Heart right ventricle (tissue), 16 donors: ENCODE results near the gene TGM5. TPM values are rescaled to one million over a fixed set of nuclear protein-coding genes. Genes with fewer than 3 reads are reported as not detected.

Experiments
- ATAC-seq, 8 donors: fragments of 200-7000 bp; cut with Tn5 transposase; one replicate each; pipeline ENCODE4 v1.9.1; 2020; ENCODE audit warnings: mild to moderate bottlenecking in 8 of 8, moderate library complexity in 8 of 8, moderate number of reproducible peaks in 1 of 8
- DNase-seq, 2 donors: peaks; one replicate each; pipeline ENCODE4 v3.0.0-alpha.2; 2020
- H3K27ac ChIP-seq, 10 donors: fragments of 200-600 bp; sonication (generic) in 2 of 10; one replicate each; pipeline versions ENCODE4 v1.5.0 to v1.8.0; 2020 to 2022; ENCODE audit warnings: mild to moderate bottlenecking in 3 of 10
- H3K27me3 ChIP-seq, 7 donors: fragments of 200-600 bp; one replicate each; pipeline ENCODE4 v1.8.0; 2021 to 2022; ENCODE audit warnings: mild to moderate bottlenecking in 2 of 7
- H3K36me3 ChIP-seq, 9 donors: fragments of 200-600 bp; sonication (generic) in 1 of 9; one replicate each; pipeline versions ENCODE4 v1.5.0 to v1.8.0; 2020 to 2022; ENCODE audit warnings: mild to moderate bottlenecking in 2 of 9
- H3K4me1 ChIP-seq, 9 donors: fragments of 200-600 bp; sonication (generic) in 1 of 9; one replicate each; pipeline versions ENCODE4 v1.5.0 to v1.8.0; 2020 to 2022; ENCODE audit warnings: mild to moderate bottlenecking in 4 of 9
- H3K4me3 ChIP-seq, 10 donors: fragments of 200-600 bp; sonication (generic) in 2 of 10; one replicate each; pipeline versions ENCODE4 v1.5.0 to v1.8.0; 2020 to 2022; ENCODE audit warnings: mild to moderate bottlenecking in 7 of 10, moderate library complexity in 2 of 10
- H3K9me3 ChIP-seq, 11 donors: fragments of 200-600 bp in 10 of 11; sonication (generic) in 2 of 11; one replicate each; pipeline versions ENCODE4 v1.5.0 to v1.8.0; 2013 to 2022; ENCODE audit warnings: mild to moderate bottlenecking in 2 of 11, control low read depth in 1 of 11, moderate library complexity in 1 of 11
- WGBS, 2 donors: extraction: QIAGEN DNeasy Blood & Tissue Kit; methylation state at CpG; one replicate each; pipeline ENCODE4 v1.1.7; 2013; ENCODE audit warnings: inconsistent platforms in 1 of 2; 5-methylcytosine and 5-hydroxymethylcytosine counted together
- intact Hi-C, 10 donors: fragments of 100-400 bp; cut with DNase I; formaldehyde crosslinking; loops; one replicate each; pipeline versions ENCODE4 v1.11.1 to v1.14.2; 2022
- polyA plus RNA-seq, 2 donors: library from polyadenylated mRNA; stranded (reverse); fragments of 200-250 nt; gene quantifications; one replicate each; pipeline ENCODE4 v1.2.3, GENCODE V29; 2013
- total RNA-seq, 10 donors: library from RNA; stranded (reverse); fragmentation: NEBNext Ultra II Directional in 3 of 10; extraction: Animal tissue kit (Norgen Biotek cat#: 25700) in 3 of 10; gene quantifications; one replicate each; pipeline versions ENCODE4 v1.2.1 to v1.2.4, GENCODE V29; 2021 to 2023
- TF ChIP-seq, protein P1 (sequence below), 9 donors: fragments of 200-600 bp; sonication (generic) in 2 of 9; IDR thresholded peaks; one replicate each; pipeline versions ENCODE4 v1.5.0 to v1.8.0; 2021 to 2022; ENCODE audit warnings: antibody characterized with exemption in 9 of 9, mild to moderate bottlenecking in 5 of 9, moderate library complexity in 1 of 9
- donor health status: Arrhythmogenic right ventricular cardiomyopathy.
- donor health status: ischemic (EF 13 %, LVEDD 7.1; RV severe dilation, severe dysfunction).
- donor health status: healthy with polysubstance abuse.
- donor health status: DM: no; HTN: yes; CAD: no.
- donor health status: DM: no; HTN: no; CAD: no.
- donor health status: ischemic (EF 25% LVEDD 6.9; RV normal size, moderate dysfunction).
- donor health status: ischemic (EF 25% LVEDD 5.7; RV mildly dilated, moderate dysfunction).
- donor health status: healthy.
- donor health status: DM: yes; HTN: yes; CAD: no.
- donor health status: Ischemic cardiomyopathy.
- donor health status: ischemic (EF 35%, LVEDD 5.7; RV mildly dilated, moderate dysfunction).
- donor health status: nonischemic (EF 11% LVEDD 7.7; RV severe dilation, severe dysfunction).
- donor health status: DM: yes; HTN: yes; CAD: no.
- donor health status: PGD.
- donor health status: ischemic (EF 29% LVEDD 5.4; RV normal size, mild dysfunction).
- donor health status: nonischemic (EF 23%, LVEDD 6.1; RV moderate dilation, normal function).

Gene TGM5
- total and polyA plus RNA-seq, 12 donors = 0.10 TPM; not detected in 11

DNA sequence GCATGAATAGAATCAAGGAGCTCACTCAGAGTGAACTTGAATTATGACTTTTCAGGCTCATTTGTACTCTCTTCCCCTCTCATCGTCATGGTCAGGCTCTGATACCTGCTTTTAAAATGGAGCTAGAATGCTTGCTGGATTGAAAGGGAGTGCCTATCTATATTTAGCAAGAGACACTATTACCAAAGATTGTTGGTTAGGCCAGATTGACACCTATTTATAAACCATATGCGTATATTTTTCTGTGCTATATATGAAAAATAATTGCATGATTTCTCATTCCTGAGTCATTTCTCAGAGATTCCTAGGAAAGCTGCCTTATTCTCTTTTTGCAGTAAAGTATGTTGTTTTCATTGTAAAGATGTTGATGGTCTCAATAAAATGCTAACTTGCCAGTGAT is 71.9 kb downstream of the TGM5 start:
- Histone ChIP-seq H3K27me3 (no peaks in the 10 kb centered on the region), H3K9me3 (peaks cover 0 to 10% (median 0%) of the 10 kb centered on the region in 11 donors), H3K4me1 (peaks cover 5 to 33% (median 11%) of the 10 kb centered on the region in 9 donors), H3K36me3 (peaks cover 0 to 92% (median 57%) of the 10 kb centered on the region in 9 donors), H3K4me3 (no peak overlapping the region), H3K27ac (peak overlapping the region in 9 of 10 donors; percentile 8 to 60 (median 43))
- intact Hi-C loops = no loop called here
- ATAC-seq (peak in 2 of 8 donors; percentile 29 to 34), DNase-seq (no peak)
- TF ChIP-seq, protein P1, sequence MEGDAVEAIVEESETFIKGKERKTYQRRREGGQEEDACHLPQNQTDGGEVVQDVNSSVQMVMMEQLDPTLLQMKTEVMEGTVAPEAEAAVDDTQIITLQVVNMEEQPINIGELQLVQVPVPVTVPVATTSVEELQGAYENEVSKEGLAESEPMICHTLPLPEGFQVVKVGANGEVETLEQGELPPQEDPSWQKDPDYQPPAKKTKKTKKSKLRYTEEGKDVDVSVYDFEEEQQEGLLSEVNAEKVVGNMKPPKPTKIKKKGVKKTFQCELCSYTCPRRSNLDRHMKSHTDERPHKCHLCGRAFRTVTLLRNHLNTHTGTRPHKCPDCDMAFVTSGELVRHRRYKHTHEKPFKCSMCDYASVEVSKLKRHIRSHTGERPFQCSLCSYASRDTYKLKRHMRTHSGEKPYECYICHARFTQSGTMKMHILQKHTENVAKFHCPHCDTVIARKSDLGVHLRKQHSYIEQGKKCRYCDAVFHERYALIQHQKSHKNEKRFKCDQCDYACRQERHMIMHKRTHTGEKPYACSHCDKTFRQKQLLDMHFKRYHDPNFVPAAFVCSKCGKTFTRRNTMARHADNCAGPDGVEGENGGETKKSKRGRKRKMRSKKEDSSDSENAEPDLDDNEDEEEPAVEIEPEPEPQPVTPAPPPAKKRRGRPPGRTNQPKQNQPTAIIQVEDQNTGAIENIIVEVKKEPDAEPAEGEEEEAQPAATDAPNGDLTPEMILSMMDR (IDR thresholded peaks at IDR 0.05) = no peak
- 42 to 68% methylated on average over 2 of the region's 2 CpGs for WGBS, 2 donors

DNA sequence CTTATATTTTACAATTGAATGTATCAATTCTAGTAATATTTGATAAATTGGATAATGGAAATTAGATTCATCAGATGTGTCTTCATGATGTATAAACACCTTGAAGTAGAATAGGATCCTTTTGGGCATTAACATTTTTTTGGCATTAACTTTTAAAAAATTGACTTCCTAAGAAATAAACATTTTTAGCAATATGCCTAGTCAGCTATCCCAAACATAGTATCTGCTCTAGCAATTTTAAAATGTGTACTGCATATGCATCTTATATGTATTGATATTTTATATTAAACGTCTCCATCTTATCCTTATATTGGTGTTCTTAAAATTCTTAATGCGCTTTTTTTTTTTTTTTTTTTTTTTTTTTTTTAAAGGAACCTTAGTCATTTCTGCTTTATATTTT is 73.0 kb downstream of the TGM5 start:
- ATAC-seq (no peak), DNase-seq (no peak)
- TF ChIP-seq, protein P1 (IDR thresholded peaks at IDR 0.05) = no peak
- Histone ChIP-seq H3K4me3 (no peak overlapping the region), H3K27ac (no peak overlapping the region), H3K27me3 (no peaks in the 10 kb centered on the region), H3K4me1 (peaks cover 5 to 43% (median 22%) of the 10 kb centered on the region in 9 donors), H3K36me3 (peaks cover 0 to 99% (median 60%) of the 10 kb centered on the region in 9 donors), H3K9me3 (peaks cover 0 to 9% (median 0%) of the 10 kb centered on the region in 11 donors)
- intact Hi-C loops = no loop called here
- WGBS, 2 donors = 90 to 92% methylated on average over 2 of the region's 2 CpGs

DNA sequence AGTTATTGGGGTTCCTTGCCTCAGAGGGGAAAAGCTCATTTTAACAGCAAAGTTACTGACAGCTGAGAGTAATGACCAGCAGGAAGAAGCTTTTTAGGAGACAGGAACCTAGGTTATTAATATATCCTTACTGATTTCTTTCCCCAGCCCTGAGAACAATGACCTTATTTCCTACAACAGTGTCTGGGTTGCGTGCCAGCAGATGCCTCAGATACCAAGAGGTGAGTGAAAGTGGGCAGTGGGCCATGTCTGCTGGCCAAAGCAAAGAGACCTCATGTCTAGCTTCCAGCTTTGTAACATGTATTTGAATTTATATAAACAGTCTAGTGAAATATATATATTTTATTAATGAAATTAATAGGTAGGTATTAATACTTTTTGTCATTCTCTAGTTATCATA is 76.5 kb downstream of the TGM5 start:
- intact Hi-C loops = no loop called here
- peak overlapping the region in 9 of 10 donors; percentile 48 to 89 (median 76) for H3K27ac ChIP-seq
- peak; percentile 74 to 83 for DNase-seq
- 15 to 43% methylated on average over 1 of the region's 1 CpG for WGBS, 2 donors
- no peaks in the 10 kb centered on the region for H3K9me3 ChIP-seq
- no peak overlapping the region for H3K4me3 ChIP-seq
- ATAC-seq = peak in 7 of 8 donors; percentile 21 to 80 (median 65)
- H3K4me1 ChIP-seq = peaks cover 0 to 65% (median 46%) of the 10 kb centered on the region in 9 donors
- peaks cover 0 to 71% (median 44%) of the 10 kb centered on the region in 9 donors for H3K36me3 ChIP-seq
- TF ChIP-seq, protein P1 (IDR thresholded peaks at IDR 0.05) = no peak
- no peaks in the 10 kb centered on the region for H3K27me3 ChIP-seq

DNA sequence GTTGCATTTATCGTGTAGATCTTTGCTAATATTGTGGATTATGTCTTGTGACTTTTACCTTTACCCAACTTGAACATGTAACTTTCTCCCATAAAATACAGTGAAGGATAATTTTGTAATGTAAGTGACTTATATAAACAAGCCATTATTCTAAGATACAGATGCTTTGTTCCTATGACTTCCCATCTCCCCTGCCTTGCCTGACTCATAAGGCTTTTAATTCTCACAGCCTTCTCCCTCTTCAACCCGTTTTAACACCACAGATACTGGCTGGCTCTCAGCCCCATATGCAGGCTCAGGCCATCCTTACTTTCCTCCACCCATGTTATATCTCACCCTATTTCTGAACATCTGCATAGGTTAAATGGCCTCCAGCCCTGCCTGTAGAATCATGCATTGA is 77.4 kb downstream of the TGM5 start:
- Histone ChIP-seq H3K27me3 (no peaks in the 10 kb centered on the region), H3K36me3 (peaks cover 0 to 62% (median 39%) of the 10 kb centered on the region in 9 donors), H3K4me3 (no peak overlapping the region), H3K27ac (peak overlapping the region in 8 of 10 donors; percentile 59 to 89 (median 77)), H3K9me3 (no peaks in the 10 kb centered on the region), H3K4me1 (peaks cover 0 to 68% (median 50%) of the 10 kb centered on the region in 9 donors)
- DNase-seq (no peak), ATAC-seq (no peak)
- intact Hi-C loops = loop anchor here in 1 of 10 donors (10.0 kb wide), 1 partner anchor 84 kb away; the partner anchor contains the start of gene UBR1
- WGBS, 2 donors = 65 to 67% methylated on average over 2 of the region's 2 CpGs
- TF ChIP-seq, protein P1 (IDR thresholded peaks at IDR 0.05) = no peak
